Upper lobe of right lung (tissue), 1 donor: ENCODE data around the gene PPP2R2C. TPM values are rescaled to one million over a fixed set of nuclear protein-coding genes. Genes with fewer than 3 reads are reported as not detected.

Experiments used
- ATAC-seq: fragments of 200-7000 bp; cut with Tn5 transposase; one replicate; pipeline ENCODE4 v1.9.1; 2020; ENCODE audit warnings: mild to moderate bottlenecking, moderate library complexity
- DNase-seq: peaks from one replicate; pipeline ENCODE4 v3.0.0-alpha.2; 2020
- H3K27ac ChIP-seq: fragments of 200-600 bp; one replicate; pipeline ENCODE4 v1.8.0; 2022
- H3K27me3 ChIP-seq: fragments of 200-600 bp; one replicate; pipeline ENCODE4 v1.8.0; 2022; ENCODE audit warnings: mild to moderate bottlenecking
- H3K36me3 ChIP-seq: fragments of 200-600 bp; one replicate; pipeline ENCODE4 v1.8.0; 2022
- H3K4me1 ChIP-seq: fragments of 200-600 bp; one replicate; pipeline ENCODE4 v1.8.0; 2022
- H3K4me3 ChIP-seq: fragments of 200-600 bp; one replicate; pipeline ENCODE4 v1.8.0; 2022; ENCODE audit warnings: mild to moderate bottlenecking
- H3K9me3 ChIP-seq: fragments of 200-600 bp; one replicate; pipeline ENCODE4 v1.8.0; 2022
- CTCF ChIP-seq: fragments of 200-600 bp; IDR thresholded peaks from one replicate; pipeline ENCODE4 v1.8.0; 2022; ENCODE audit warnings: antibody characterized with exemption
- intact Hi-C: fragments of 100-400 bp; cut with DNase I; formaldehyde crosslinking; loops from one replicate; pipeline ENCODE4 v1.11.0; 2022
- total RNA-seq: library from RNA; stranded (reverse); fragmentation: NEBNext Ultra II Directional; extraction: Animal tissue kit (Norgen Biotek cat#: 25700); gene quantifications from one replicate; pipeline ENCODE4 v1.2.1, GENCODE V29; 2021
- donor health status: DM: no; HTN: yes; CAD: no; lungs with severe emphysema.

The PPP2R2C gene
- total RNA-seq, 1 donor from 2014 or later, result 0.09 TPM

GRCh38 chr4:6374575-6374974, 97.8 kb downstream of the PPP2R2C start:
- Histone ChIP-seq H3K27me3 (peaks cover 6% of the 10 kb centered on the region), H3K36me3 (no peaks in the 10 kb centered on the region), H3K4me3 (no peak overlapping the region), H3K27ac (no peak overlapping the region), H3K9me3 (no peaks in the 10 kb centered on the region), H3K4me1 (no peaks in the 10 kb centered on the region)
- DNase-seq, result no peak
- intact Hi-C loops, result no loop called here
- ATAC-seq, result no peak
- TF ChIP-seq CTCF, result no peak

DNA sequence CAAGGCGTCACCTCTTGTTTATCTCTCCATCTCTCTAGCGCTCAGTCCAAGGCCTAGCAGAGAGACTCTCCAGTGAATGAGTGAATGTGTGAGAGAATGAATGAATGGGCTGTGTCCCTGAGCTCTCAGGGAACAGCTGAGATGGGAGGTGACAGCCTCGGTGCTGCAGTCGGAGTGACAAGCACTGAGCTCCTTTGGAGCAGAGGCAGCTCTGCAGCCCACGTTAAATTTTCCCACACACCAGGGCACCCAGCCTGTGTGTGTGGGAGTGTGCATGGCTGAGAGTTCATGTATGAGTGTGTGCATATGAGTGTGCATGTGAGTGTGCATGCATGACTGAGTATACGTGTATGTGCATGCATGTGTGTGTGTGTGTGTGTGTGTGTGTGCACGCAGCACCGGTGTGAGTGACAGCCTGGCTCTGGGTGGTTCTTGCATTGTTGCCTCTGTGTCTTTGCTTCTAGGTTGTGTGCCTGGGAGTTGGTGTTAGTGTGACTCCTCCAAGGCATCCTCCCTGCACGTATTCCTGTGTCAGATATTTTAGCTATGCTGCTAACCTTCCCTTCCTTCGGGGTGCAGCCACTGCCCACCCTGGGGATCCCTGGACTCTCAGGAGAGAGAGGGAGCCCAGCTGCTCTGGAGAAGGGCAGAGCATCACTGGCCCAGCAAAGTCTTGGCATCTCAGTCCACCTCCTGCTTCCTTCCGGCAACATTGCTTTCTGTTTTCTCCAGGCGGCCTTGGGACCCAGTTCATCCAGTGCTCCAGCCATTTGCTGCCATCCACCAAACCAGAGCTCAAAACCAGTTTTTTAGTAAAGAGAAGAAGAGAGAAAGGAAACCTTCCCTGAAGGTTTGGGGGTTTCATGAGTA, 98.6 kb downstream of the PPP2R2C start:
- no peaks in the 10 kb centered on the region for H3K4me1 ChIP-seq
- H3K9me3 ChIP-seq, result no peaks in the 10 kb centered on the region
- H3K4me3 ChIP-seq, result no peak overlapping the region
- peaks cover 9% of the 10 kb centered on the region for H3K27me3 ChIP-seq
- no peak for DNase-seq
- H3K27ac ChIP-seq, result no peak overlapping the region
- no peaks in the 10 kb centered on the region for H3K36me3 ChIP-seq
- intact Hi-C loops, result no loop called here
- no peak for ATAC-seq
- no peak for TF ChIP-seq CTCF

DNA sequence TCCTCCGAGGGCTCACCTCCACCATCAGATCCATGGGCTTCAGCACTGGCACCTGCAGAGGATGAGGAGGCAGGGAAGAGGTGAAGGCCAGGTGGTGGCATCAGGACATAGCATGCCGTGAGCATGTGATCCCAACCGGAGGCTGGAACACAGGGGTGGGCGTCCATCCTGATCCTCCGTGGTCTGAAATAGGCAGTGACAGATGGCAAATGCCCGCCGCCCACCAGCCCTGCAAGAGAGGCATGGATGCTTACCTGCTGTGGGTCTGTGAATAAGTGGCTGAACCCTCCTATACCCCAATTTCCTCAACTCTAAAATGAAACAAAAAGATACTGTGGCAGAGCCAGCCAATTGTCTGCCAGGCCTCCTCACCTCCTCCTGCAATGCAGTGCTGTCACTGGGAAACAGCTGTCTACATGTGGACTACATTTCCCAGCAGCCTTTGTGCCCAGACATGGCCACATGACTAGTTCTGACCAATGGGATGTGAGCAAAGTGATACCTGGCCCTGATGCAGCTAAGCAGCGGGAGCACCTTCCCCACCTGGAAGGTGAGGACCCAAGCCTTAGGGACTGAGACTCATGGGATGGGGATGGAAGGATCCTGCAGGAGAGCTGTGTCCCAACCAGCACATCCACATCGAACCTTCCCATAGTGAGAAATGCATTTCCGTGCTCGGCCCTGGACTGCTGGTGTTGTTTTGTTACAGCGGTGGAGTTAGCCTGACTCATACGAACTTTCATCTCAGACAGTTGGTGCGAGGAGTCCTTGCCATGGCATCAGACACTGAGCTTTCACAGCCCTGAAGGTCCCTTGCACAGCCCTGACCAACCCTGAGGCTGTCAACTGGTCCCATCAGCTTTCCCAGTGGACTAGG, 99.5 kb downstream of the PPP2R2C start:
- H3K9me3 ChIP-seq, result no peaks in the 10 kb centered on the region
- DNase-seq (no peak), ATAC-seq (no peak)
- no peaks in the 10 kb centered on the region for H3K36me3 ChIP-seq
- no peaks in the 10 kb centered on the region for H3K4me1 ChIP-seq
- H3K27me3 ChIP-seq, result peaks cover 11% of the 10 kb centered on the region
- intact Hi-C loops, result no loop called here
- TF ChIP-seq CTCF, result no peak
- H3K4me3 ChIP-seq, result no peak overlapping the region
- H3K27ac ChIP-seq, result no peak overlapping the region

- Histone ChIP-seq H3K27ac (no peak overlapping the region), H3K4me3 (no peak overlapping the region), H3K9me3 (no peaks in the 10 kb centered on the region), H3K4me1 (no peaks in the 10 kb centered on the region), H3K27me3 (peaks cover 17% of the 10 kb centered on the region), H3K36me3 (no peaks in the 10 kb centered on the region)
- DNase-seq (no peak), ATAC-seq (no peak)
- TF ChIP-seq CTCF, result no peak
- intact Hi-C loops, result no loop called here
Measured at GRCh38 chr4:6371812-6372211, 100.6 kb downstream of the PPP2R2C start.

DNA sequence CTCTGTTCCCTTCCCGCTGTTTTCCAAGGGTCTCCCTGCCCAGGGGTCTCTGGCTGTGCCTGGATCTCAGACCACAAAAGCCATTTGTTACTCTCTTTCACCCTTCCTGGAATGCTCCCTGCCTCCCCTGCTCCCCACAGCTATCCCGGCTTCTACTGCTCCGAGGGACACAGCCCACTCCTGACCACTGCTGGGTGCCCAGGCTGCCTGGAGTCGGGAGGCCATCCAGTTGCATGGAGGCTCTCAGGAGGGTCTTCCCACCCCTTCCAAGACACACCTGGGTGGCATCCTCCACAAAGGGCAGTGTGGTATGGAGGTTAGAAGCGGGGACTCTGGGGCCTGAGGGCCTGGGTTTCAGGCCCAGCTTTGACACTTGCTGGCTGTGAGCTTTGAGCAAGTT, 101.1 kb downstream of the PPP2R2C start:
- peaks cover 17% of the 10 kb centered on the region for H3K27me3 ChIP-seq
- TF ChIP-seq CTCF, result no peak
- no peaks in the 10 kb centered on the region for H3K4me1 ChIP-seq
- no peaks in the 10 kb centered on the region for H3K9me3 ChIP-seq
- no peaks in the 10 kb centered on the region for H3K36me3 ChIP-seq
- H3K27ac ChIP-seq, result no peak overlapping the region
- intact Hi-C loops, result no loop called here
- DNase-seq, result no peak
- no peak for ATAC-seq
- no peak overlapping the region for H3K4me3 ChIP-seq
